ENCODE data around the gene ATMIN.

The ATMIN gene

GRCh38 chr16:81095953-81096714, 60.5 kb downstream of the ATMIN start, which contains the start of gene GCSH:
Gene GCSH (minus strand): TSS chr16:81096395. CDS start chr16:81096278, 117 bp downstream.
- FAIRE-seq, result no peak
- peak; percentile 48 for DNase-seq (ENCODE audit: insufficient read length, low spot score)
- no peak for TF ChIP-seq CTCF (IDR thresholded peaks at IDR 0.05; ENCODE audit: insufficient read depth, missing control alignments)

GRCh38 chr16:81096715-81097208, 61.1 kb downstream of the ATMIN start:
- FAIRE-seq (no peak), DNase-seq (ENCODE audit: insufficient read length, low spot score) (no peak)
- no peak for TF ChIP-seq CTCF (IDR thresholded peaks at IDR 0.05; ENCODE audit: insufficient read depth, missing control alignments)
